Transverse colon (tissue), 4 donors: ENCODE data around the gene VGLL2.

Experiments
- CTCF ChIP-seq, 5 experiments: fragments of 200-600 bp in 3 of 5; fragments of 450-650 bp in 2 of 5; sonication (generic) in 3 of 5; IDR thresholded peaks; 1 replicate in 2 of 5; 2 replicates in 3 of 5; pipeline ENCODE4 v1.5.1; 2016 to 2017; ENCODE audit warnings: antibody characterized with exemption in 5 of 5, inconsistent platforms in 3 of 5, mild to moderate bottlenecking in 2 of 5, moderate library complexity in 1 of 5
- POLR2A ChIP-seq: fragments of 450-650 bp; IDR thresholded peaks from one replicate; pipeline ENCODE4 v1.6.1; 2016; ENCODE audit warnings: antibody characterized with exemption, mild to moderate bottlenecking, moderate library complexity
- POLR2AphosphoS5 ChIP-seq, 3 donors: sonication (generic); formaldehyde crosslinking; IDR thresholded peaks; one replicate each; pipeline ENCODE4 v1.6.1; 2016; ENCODE audit warnings: antibody characterized with exemption in 3 of 3

- TF ChIP-seq POLR2A (no peak), CTCF (IDR thresholded peaks at IDR 0.05) (no peak), POLR2AphosphoS5 (IDR thresholded peaks at IDR 0.05) (no peak)
These were observed 1.0 kb upstream of the VGLL2 start for GRCh38 chr6:117264369-117264691.
